ENCODE measurements around the gene ST3GAL4. TPM values are rescaled to one million over a fixed set of nuclear protein-coding genes. Genes with fewer than 3 reads are reported as not detected.

Gene ST3GAL4
- total and polyA plus RNA-seq, 2 donors (not counting 1 experiment from before 2014, with no cell fraction given): 1.1 to 1.9 TPM

DNA sequence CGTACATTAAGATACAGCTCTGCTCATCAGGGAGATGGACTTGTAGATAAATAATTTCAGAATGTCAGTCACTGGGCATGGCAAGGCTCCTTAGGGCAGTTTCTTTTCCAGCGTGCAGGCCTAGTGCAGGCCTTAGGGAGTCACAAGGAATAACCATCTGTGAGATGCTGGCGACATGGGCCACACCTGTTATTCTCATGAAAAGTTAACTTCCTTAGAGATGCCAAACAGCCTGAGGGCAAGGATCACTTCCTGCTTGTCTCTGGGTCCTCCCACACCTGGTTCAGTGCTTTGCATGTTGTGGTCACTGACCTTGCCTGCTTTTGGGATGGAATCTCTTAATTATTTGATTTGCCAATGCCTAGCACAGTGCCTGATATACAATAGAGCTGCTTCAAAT, 70.6 kb downstream of the ST3GAL4 start:
- CTCF ChIA-PET: interaction anchor here (1.6 kb wide), 1 partner anchor 55 kb away, joined by 6 read pairs; no protein-coding TSS in a partner anchor
- Histone ChIP-seq H3K79me2 (ENCODE audit: control insufficient read depth, insufficient read depth, low read length) (no peaks in the 10 kb centered on the region), H3K27me3 (replicated peaks in 1 of 4; ENCODE audit: control extremely low read depth in 1 of 4, control insufficient read depth in 3 of 4, insufficient read depth in 4 of 4, low read length in 3 of 4) (peaks cover 0 to 8% (median 0%) of the 10 kb centered on the region in 4 experiments), H3K27ac (ENCODE audit: low read length in 2 of 2) (no peak overlapping the region), H3K9ac (ENCODE audit: low read length) (no peak overlapping the region), H4K20me1 (ENCODE audit: control insufficient read depth, insufficient read depth, low read length, poor library complexity, severe bottlenecking) (no peaks in the 10 kb centered on the region), H2AFZ (ENCODE audit: insufficient read depth, low read depth, low read length, poor library complexity, severe bottlenecking) (no peak overlapping the region), H3K4me2 (replicated peaks; ENCODE audit: low read depth, low read length, poor library complexity, severe bottlenecking) (no peak overlapping the region), H3K36me3 (replicated peaks in 1 of 2; ENCODE audit: control extremely low read depth in 1 of 2, control insufficient read depth in 1 of 2, extremely low read depth in 1 of 2, insufficient read depth in 2 of 2, low read length in 1 of 2) (no peaks in the 10 kb centered on the region), H3K9me3 (ENCODE audit: control extremely low read depth in 1 of 3, control insufficient read depth in 2 of 3, insufficient read depth in 1 of 3, low read length in 2 of 3) (peaks cover 0 to 5% (median 0%) of the 10 kb centered on the region in 3 donors), H3K4me1 (ENCODE audit: control insufficient read depth in 2 of 2, insufficient read depth in 2 of 2, low read length in 2 of 2) (peaks cover under 1 to 7% of the 10 kb centered on the region in 2 donors), H3K4me3 (ENCODE audit: control extremely low read depth in 1 of 5, extremely low read depth in 1 of 5, insufficient read depth in 1 of 5, low read depth in 2 of 5, low read length in 4 of 5) (no peak overlapping the region)
- no peak overlapping the region for H3K27ac Mint-ChIP-seq
- intact Hi-C loops (cut with micrococcal nuclease): no loop called here
- H3K9me3 Mint-ChIP-seq (ENCODE audit: insufficient read depth): no peaks in the 10 kb centered on the region
- 86% methylated on average over 3 of the region's 3 CpGs for WGBS (ENCODE audit: insufficient coverage)
- POLR2A ChIA-PET: no interaction called here
- no peak overlapping the region for H3K4me3 Mint-ChIP-seq
- DNase-seq (no peak), ATAC-seq (ENCODE audit: low read depth) (no peak)
- peaks cover 9% of the 10 kb centered on the region for H3K4me1 Mint-ChIP-seq
- TF ChIP-seq, protein P1, sequence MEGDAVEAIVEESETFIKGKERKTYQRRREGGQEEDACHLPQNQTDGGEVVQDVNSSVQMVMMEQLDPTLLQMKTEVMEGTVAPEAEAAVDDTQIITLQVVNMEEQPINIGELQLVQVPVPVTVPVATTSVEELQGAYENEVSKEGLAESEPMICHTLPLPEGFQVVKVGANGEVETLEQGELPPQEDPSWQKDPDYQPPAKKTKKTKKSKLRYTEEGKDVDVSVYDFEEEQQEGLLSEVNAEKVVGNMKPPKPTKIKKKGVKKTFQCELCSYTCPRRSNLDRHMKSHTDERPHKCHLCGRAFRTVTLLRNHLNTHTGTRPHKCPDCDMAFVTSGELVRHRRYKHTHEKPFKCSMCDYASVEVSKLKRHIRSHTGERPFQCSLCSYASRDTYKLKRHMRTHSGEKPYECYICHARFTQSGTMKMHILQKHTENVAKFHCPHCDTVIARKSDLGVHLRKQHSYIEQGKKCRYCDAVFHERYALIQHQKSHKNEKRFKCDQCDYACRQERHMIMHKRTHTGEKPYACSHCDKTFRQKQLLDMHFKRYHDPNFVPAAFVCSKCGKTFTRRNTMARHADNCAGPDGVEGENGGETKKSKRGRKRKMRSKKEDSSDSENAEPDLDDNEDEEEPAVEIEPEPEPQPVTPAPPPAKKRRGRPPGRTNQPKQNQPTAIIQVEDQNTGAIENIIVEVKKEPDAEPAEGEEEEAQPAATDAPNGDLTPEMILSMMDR (IDR thresholded peaks at IDR 0.05): no peak
- TF ChIP-seq EZH2 (IDR thresholded peaks at IDR 0.05; ENCODE audit: borderline replicate concordance, insufficient read depth, low read depth, low read length, poor library complexity, severe bottlenecking): no peak
- peaks cover 6% of the 10 kb centered on the region for H3K27me3 Mint-ChIP-seq

DNA sequence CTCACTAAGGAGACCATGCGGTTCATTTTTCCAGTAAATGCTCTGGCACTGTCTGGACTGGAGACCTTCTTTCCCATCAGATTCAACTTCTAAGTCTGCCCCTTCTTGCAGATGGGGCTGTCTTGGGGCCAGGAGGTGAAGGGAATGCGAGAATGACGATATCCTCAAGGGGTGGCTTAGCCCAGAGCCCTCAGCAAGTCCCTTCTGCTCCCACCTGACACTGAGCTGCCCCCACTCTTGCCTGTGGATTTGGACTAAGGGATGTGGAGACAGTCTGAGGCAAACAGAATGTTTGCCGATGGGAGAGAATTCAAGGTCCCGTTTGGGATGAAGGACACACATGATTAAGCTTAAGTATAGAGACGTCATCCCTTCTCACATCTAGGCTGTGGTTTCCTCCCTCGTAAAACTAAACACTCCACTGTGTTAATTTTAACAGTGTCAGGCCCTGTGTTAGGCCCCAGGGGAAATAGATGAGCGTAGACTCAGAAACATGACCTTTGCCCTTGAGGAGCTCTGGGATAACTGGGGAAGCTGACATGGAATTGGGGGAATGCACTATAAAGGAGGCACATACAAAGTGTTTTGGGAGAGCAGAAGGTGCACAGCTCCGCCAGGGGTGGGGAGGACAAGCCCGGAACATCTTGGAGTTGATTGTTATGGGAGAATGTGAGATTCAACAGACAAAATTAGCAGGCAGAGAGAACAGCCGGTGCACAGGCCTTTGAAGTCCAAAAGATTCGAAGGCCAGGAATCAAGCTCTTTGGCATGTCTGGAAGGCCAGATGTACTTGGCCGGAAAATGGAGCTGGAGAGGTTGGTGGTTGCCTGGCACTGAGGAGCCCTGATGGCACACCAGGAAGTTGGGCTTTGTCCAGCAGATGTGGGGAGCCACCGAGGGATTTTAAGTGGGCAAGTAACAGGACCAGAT, 71.6 kb downstream of the ST3GAL4 start:
- H4K20me1 ChIP-seq (ENCODE audit: control insufficient read depth, insufficient read depth, low read length, poor library complexity, severe bottlenecking): no peaks in the 10 kb centered on the region
- 72% methylated on average over 10 of the region's 14 CpGs for WGBS (ENCODE audit: insufficient coverage)
- peaks cover 0 to 5% of the 10 kb centered on the region in 2 donors for H3K4me1 ChIP-seq (ENCODE audit: control insufficient read depth in 2 of 2, insufficient read depth in 2 of 2, low read length in 2 of 2)
- H3K4me1 Mint-ChIP-seq: peaks cover 6% of the 10 kb centered on the region
- no peak overlapping the region for H3K27ac ChIP-seq (ENCODE audit: low read length in 2 of 2)
- no peak overlapping the region for H3K9ac ChIP-seq (ENCODE audit: low read length)
- H3K79me2 ChIP-seq (ENCODE audit: control insufficient read depth, insufficient read depth, low read length): no peaks in the 10 kb centered on the region
- intact Hi-C loops (cut with micrococcal nuclease): no loop called here
- TF ChIP-seq, protein P1 (IDR thresholded peaks at IDR 0.05): no peak
- no peak for TF ChIP-seq EZH2 (IDR thresholded peaks at IDR 0.05; ENCODE audit: borderline replicate concordance, insufficient read depth, low read depth, low read length, poor library complexity, severe bottlenecking)
- POLR2A ChIA-PET: no interaction called here
- DNase-seq (no peak), ATAC-seq (ENCODE audit: low read depth) (peak; percentile 33)
- CTCF ChIA-PET: interaction anchor here (1.6 kb wide), 1 partner anchor 54 kb away, joined by 6 read pairs; no protein-coding TSS in a partner anchor
- peaks cover 0 to 8% (median 0%) of the 10 kb centered on the region in 4 experiments for H3K27me3 ChIP-seq (replicated peaks in 1 of 4; ENCODE audit: control extremely low read depth in 1 of 4, control insufficient read depth in 3 of 4, insufficient read depth in 4 of 4, low read length in 3 of 4)
- H3K36me3 ChIP-seq (replicated peaks in 1 of 2; ENCODE audit: control extremely low read depth in 1 of 2, control insufficient read depth in 1 of 2, extremely low read depth in 1 of 2, insufficient read depth in 2 of 2, low read length in 1 of 2): no peaks in the 10 kb centered on the region
- H3K4me3 ChIP-seq (ENCODE audit: control extremely low read depth in 1 of 5, extremely low read depth in 1 of 5, insufficient read depth in 1 of 5, low read depth in 2 of 5, low read length in 4 of 5): no peak overlapping the region
- H3K9me3 Mint-ChIP-seq (ENCODE audit: insufficient read depth): no peaks in the 10 kb centered on the region
- no peak overlapping the region for H3K4me3 Mint-ChIP-seq
- H3K9me3 ChIP-seq (ENCODE audit: control extremely low read depth in 1 of 3, control insufficient read depth in 2 of 3, insufficient read depth in 1 of 3, low read length in 2 of 3): peaks cover 0 to 5% (median 0%) of the 10 kb centered on the region in 3 donors
- no peak overlapping the region for H2AFZ ChIP-seq (ENCODE audit: insufficient read depth, low read depth, low read length, poor library complexity, severe bottlenecking)
- H3K4me2 ChIP-seq (replicated peaks; ENCODE audit: low read depth, low read length, poor library complexity, severe bottlenecking): no peak overlapping the region
- H3K27ac Mint-ChIP-seq: no peak overlapping the region
- peaks cover 6% of the 10 kb centered on the region for H3K27me3 Mint-ChIP-seq
